Stimulated activated CD4-positive, alpha-beta T cell treated with anti-CD3 and anti-CD28 coated beads, Interleukin-15, amount 100 ng/mL, for 48 hours (primary cell): ENCODE results near the gene ERG28.

Source experiments
- DNase-seq, 2 donors: peaks; one replicate each; pipeline ENCODE4 v3.0.0-alpha.2; 2020; ENCODE audit warnings: low read depth in 2 of 2

The ERG28 gene

DNA sequence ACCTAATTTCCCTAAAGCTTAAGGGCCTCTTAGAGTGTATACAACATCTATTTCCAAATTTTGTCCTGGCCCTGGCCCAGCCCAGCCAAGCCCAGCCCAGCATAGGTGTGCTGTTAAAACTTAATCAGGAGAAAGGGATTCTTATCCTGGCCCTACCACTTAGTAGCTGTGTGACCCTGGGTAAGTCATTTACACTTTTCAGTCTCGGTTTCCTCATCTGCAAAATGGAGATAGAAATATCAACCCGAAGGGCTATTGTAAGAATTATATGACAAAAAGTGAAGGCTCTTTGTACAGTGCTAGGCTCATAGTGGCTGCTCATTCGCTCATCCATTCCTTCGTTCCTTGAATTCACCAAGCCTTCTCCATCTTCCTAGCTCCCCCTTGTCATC lies 442 bp downstream of the ERG28 start:
- no peak for DNase-seq

DNA sequence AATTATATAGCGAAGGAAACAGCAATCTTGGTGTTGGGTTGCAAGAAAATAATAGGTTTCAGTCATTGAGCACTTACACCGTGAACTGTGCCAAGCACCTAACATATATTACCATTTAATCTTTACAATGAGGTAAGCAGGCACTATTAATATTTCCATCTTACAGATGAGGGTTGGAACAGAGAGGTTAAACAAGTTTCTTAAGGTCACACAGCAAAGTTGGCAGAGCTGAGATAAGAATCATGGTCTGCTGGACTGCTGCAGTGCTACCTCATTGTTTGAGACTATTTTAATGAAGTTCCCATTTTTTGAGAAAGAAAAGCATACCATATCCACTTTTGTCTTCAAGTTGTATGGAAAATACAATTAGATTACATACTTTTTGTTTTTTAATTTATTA lies 1.7 kb downstream of the ERG28 start:
- no peak for DNase-seq

DNA sequence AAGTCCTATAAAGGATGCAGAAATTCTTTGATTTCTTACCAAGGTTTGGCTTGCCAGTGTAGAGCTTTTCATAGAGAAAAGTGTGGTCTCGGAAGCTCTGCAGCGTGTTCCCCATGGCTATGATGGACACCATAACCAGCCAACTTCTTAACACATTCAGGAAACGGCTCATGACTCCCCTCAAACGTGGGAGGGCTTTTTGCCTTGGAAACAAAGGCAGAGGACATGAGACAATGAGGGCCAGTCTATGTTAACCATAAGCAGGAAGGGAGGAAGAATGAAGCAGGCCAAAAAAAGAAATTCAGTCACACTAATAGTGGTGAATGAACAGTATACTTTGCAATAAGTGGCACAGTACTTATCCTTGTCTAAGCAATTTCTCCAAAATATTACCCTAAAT lies 3.3 kb downstream of the ERG28 start:
- DNase-seq = no peak

DNA sequence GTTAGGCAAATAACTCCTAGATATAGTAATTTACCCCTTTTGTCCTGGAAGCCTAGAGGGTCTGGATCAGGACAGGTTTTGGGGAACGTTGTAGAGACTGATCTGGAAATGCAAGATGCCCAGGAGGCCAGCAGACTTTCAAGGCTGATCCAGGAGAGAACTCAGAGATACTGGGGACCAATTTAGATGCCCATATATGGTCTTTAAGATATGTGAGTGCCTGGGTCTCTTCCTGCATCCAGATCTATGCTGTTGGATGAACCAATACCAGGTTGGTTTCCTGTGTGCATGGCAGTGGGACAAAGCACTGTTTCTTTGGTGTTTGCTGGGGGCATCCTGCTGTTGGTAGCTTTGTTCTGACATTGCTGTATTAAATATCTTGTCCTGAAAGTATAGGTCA lies 5.4 kb downstream of the ERG28 start:
- no peak for DNase-seq

DNA sequence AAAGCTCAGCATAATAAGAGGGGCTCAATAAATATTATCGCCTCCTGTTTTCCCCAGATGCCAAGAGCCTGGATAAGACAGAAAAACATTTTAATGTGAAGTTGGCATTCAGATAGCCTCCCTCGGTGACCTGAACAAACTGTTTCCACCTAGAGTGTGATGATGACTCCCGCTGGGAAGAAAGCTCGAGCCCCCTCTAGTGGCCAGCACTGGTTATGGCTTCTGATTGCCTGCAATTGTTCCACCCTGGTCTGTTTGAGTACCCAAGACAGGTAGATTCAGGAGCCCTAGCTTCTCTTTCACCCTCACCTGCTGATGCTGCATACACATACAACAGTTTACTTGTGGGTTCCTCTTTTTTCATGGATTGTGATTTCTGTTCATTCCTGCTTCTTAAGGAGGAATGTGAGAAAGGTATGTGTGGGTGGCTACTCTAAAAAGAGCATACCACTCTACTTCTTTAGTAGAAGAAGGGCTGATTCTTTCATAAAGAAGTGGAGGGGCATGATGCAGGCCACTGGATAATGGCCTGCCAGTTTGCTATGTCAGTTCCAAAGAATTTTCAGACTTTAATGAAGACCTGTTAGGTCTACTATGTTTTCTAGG lies 6.4 kb downstream of the ERG28 start:
- DNase-seq = peak; percentile 62 to 76

DNA sequence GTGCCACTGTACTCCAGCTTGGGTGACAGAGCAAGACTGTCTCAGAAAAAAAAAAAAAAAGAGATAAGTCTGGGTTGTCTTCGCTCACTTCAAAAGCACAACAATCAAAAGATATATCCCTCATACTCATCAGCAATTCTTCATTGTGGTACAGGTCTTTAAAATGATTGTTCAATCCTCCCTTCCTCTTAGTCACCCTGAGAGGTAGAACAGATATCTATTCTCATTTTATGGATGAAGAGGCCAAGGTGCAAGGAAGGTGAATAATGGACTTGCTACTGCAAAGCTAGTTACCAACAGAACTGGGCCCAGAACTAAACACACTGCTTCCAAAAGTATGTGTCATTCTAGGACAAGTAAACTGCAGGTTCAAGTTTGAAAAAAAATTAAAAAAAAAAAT lies 7.1 kb downstream of the ERG28 start:
- no peak for DNase-seq

DNA sequence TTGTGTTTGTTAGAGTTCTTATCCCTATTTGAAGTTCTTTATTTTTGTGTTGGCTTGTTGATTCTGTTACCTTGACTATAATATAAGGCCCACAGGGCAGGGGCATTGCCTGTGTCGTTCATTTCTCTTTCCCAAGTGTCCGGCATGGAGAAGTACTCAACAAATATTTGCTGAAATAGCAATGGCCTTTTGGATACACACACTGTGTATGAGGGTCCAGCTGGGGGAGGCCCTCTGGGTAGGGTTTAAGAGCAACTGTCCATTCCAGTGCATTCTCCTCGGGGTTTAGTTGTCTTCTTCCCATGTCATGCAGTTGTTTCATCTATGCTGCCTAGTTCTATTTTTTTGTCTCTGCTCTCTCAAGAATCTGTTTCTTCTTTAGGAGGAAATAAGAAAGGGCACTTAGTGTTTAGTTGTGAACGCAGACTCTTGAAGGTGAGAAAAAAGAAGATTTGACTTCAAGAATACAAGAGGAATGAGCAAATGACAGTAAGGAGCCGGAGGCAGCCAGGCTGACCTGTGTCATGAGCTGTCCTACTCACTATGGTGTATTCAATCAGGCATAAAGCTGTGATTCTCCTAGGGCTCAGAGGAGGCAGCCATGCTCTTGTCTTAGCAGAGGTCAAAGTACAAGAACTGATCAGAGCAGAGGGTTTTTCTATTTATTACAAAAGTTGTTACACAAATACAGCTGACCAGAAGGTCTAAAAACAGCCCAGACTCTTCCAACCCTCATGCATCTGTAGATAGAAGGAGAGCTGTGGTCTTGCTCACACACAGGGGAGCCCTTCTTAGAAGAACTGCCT lies 10.2 kb downstream of the ERG28 start:
- no peak for DNase-seq

DNA sequence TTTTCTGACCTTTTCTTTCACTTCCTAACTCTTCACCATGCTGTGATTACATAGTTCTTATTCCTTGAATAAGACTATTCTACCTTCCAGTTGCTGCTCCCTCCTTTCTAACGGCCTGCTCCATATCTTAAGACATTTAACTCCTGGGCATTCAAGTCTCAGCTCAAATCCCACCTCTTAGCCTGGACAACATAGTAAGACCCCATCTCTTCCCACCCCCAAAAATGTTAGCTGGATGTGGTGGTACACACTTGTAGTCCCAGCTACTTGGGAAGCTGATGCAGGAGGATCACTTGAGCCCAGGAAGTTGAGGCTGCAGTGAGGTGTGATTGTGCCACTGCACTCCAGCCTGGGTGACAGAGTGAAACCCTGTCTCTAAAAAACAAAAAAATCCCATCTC lies 10.9 kb downstream of the ERG28 start:
- no peak for DNase-seq

DNA sequence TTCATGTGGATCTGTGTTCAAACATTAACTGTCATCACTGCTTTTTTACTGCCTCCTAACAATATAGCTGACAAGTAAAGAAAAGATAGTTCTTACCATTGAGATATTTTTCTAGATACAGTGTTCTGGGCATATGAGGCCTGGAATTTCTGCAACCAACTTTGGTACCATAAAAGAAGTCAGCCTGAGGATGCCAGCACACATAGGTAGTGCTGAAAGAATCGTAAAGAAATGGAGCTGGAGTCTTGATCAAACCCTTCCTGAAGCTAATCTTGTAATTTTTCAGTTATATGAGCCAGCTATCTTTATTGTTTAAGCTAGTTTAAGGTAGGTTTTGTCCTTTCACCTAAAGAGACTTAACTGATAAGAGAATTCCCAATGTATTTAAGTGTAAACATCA lies 11.3 kb downstream of the ERG28 start:
- no peak for DNase-seq

DNA sequence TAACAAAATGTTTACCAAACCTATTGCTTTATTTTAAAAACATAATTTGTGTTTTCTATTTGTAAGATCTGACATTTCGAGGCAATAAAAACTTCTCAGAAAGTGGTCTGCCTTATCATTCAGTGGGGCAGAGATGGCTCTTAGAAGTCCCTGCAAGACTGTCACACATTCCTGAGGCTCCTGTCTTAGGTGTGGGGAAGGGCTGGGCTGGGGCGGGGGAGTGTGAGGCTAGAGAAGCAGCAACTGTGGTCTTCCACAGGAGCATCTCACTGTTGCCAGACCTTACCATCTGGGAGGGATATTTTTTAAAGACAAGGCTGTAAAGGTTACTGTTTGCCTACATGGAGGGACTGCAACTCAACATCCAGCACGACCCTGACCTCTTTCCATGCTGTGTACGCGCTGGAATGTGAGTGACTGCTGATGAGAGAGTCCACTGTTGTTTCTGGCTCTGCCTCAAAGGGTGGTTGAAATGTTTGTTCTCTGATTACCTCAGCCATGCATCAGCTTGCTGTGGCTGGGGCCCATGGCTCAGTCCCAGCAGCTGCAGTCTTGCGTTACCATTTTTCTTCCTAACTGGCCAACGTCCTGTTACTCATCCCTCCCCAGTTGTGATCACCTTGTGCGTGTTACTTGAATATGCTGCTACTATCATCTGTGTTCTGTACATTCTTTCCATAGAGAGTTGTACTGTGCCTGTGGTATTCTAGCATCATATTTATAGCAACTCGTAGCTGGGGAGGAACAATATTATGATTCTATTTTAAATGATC lies 12.4 kb downstream of the ERG28 start:
- DNase-seq = no peak

DNA sequence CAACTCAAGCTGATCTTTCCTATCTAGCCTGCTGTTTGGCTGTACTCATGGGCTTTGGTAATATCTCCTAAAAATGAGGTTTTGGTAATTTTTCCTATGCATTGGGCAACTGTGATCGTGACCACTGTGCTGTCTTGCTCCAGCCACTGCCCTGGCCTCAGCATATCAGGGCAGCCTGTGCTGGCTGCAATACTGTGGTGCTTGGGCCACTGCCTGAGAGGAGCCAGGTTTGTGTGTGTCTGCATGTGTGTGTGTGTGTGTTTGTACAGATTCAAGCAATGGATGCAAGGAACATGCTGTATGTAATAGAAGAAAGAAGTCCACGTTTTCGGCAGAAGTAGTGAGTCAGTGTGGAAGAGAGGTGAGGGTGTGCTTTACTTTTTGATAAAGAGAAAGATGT lies 13.0 kb downstream of the ERG28 start:
- no peak for DNase-seq

DNA sequence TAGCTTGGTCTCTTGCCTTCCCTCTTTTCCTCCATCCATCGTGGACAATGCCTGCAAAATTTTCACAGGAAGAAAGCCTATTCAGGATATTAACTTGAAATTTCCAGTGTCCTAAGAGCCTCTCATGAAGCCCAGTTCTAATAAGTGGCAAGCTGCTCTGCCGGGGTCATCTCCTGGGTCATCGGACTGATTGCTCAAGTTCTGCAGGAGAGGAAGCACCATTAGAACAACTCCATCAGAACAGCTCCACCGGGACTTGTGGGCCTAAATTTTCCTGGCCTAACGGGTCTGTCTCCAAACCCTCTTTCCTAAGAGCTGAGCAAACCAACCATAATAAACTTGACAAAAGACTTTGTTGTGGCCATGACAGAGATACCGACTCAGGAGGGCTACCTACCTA lies 13.9 kb downstream of the ERG28 start:
- no peak for DNase-seq

DNA sequence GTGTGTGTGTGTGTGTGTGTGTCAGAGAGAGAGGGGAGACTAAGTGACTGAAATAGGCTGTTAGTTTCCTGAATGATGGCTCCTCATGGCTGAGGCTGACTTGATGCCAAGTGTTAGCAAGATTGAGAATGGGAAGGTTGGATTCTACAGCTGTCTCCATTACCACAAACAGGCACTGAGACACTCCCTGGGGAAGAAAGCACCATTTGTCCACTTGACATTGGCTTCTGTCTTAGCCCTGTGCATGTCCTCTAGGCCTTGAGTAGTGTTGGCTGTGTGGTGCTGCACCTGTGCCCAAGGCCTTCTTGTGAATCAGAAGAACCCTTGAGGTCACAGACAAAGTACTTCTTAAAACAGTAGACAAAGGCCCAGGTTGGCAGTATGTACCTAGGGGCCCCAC lies 15.6 kb downstream of the ERG28 start:
- no peak for DNase-seq

DNA sequence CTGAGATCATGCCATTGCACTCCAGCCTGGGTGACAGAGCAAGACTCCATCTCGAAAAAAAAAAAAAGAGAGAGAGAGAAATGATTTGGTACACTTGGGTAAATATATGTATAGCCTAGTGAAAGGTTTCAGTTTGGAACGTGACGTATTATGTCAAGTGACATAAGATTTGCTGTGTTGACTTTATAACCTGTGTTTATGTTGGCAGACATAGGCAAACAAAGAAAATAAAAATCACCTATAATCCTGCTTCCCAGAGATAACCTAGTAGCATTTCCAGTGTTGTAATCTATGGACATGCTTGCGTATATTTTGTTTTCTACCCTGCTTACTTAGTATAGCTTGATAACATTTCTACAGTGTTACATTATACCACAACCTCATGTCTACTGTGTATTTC lies 16.7 kb downstream of the ERG28 start:
- DNase-seq = no peak

DNA sequence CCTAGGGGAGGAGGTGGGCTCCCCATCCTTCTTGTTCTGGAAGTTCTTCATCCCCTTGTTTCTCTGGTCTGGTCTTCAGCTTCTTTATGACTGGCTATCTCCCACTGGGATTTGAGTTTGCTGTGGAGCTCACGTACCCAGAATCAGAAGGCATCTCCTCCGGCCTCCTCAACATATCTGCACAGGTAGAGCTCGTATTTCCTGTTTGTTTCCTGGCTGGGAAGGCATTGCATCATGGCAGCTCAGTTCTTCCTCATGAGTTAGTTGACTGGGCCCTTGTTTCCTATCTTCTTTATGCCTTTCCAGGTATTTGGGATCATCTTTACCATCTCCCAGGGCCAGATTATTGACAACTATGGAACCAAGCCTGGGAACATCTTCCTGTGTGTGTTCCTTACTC lies 19.8 kb downstream of the ERG28 start:
- DNase-seq = no peak

DNA sequence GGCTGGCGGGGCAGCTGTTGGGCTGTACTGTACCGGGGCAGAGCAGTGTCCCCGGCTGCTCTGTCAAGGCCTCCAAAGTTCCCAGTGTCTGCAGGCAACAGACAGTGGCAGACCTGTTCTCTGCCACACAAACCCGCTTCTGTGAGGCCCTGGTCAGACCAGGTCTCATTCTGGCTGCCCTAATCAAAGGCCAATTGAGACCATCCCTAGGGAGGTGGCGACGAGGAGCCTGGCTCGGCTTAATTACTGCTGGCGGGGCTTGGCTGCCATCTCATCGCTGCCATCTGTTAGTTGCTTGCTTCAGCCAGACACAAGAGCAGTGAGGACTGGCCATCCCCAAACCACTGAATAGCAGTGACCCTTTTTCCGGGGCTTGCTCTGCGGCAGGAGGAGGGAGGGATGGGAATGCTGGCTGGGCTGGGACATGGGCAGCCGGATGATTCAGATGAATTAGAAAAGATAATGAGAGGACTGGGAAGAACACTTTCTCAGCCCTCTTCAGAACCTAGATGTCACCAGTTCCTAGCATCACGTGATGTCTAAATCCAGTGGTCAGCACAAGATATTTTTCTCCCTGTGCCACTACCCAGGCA lies 24.5 kb downstream of the ERG28 start:
- no peak for DNase-seq

DNA sequence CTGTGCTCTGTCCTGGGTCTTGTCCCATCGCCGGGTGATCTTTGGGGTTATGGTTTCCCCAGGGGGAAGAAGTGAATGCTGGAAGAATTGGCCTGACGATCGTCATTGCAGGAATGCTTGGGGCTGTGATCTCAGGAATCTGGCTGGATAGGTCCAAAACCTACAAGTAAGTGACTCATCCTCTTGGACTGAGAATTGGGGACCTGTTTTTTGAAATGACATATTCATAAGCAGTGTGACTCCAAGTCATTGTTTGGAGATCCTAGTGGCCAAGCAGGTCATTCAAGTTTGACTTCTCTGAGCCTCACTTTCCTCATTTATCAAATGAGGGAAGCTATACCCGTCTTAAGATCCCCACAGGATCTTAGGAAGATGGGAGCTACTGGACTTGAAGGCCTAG lies 25.8 kb downstream of the ERG28 start:
- DNase-seq = no peak

DNA sequence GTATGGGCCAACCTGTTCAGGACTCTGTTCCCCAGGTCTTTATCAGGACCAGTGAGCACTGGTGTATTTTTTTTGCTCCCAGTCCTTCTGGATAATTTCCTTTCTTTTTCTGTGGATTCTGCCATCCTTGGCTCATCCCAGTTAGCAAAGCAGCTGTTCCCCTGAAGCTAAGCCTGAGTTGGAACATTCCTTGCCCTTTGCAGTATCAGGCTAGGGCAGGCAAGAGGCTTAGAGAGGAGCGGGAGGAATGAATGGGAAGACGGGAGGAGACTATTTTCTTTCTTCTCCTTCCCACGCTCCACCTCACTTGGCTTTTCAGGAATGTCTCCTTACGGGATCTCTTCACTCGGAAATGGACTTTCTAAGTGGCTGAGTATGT lies 29.2 kb downstream of the ERG28 start:
- DNase-seq = no peak

DNA sequence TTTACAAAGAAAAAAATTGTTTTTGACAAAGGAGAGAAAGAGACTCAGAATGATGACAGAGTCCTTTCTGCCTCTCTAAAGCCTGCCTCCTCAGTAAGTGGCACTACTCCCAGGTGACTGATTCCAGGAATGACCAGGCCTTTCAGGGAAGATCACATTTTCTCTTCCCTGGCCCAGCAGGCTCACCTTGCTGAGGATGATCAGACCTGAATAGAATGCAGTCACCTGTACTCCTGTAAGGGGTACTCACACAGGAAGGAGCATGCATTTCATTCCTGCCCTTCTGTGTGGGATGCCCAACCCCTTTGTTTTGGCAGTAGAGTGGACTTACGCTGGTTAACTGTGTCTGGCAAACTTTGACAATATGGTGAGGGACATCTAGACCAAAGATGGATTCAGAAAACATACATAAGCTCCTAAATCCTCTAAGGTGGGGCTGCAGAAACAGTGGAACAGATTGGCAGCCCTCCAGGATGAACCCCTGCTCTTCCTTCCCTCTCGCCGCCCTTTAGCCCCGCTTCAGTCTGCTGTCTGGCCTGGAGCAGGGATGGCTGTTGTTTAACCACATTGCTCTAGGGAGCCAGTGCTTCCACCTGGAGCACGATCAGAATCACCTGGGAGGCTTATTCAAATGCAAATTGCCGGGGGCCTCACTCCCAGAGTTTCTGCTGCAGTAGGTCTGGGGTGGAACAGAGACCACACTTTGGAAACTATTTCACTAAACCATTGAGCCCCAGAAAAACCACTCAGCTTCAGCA lies 29.8 kb downstream of the ERG28 start:
- DNase-seq = no peak

DNA sequence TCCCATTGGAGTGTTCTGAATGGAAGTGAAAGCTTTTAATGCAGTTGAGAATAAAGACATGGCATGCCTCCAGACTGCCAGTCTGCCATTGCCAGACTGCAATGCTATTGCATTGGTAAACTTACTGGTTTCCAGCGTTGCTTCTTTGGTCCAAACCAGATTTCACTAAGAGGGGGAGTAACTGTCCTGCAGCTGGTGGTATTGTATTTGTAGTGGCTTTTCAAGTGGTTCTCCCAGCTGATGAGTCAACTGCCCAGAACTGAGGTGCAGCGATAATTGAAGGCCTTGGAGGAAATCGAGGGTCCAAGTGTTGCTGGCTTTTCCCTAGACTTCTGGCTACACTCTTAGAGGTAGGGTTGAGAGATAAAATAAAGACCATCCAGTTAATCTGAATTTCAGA lies 31.9 kb downstream of the ERG28 start:
- DNase-seq = no peak

DNA sequence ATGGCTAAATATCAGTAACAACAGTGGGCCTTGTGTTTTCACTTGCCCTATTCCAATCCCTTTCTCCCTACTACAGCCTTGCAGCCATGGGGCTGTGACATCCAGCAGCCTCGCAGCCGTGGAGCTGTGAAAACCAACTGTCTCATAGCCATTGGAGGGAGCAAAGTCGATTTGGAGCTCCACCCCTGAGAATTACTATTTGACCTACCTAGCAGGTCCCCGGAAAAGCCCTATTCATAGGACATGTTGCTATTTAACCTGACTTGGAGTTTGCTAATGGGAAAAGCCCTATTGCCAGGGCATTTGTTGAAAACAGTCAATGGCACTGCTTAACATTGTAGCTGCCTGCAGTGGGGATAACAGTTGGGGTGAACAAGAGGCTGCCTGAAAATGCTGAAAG lies 33.3 kb downstream of the ERG28 start:
- DNase-seq = no peak

DNA sequence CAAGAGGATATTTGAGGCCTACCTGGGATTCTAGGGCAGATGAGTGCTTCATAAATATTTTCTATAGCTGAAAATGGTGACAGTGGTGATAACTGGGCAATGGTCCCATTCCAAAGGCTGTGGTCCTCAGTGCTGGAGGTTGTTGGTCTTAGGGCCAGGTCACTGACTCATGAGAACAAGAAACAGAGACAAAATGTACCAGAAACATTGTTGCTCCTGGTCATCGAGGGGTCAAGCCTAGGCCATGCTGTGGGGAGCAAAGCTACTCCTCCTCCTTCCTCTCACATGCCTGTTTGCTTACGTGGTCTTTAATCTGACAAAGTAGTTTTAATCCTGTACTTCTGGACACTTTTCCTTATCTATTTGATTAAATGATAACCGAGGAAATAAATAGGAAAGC lies 33.8 kb downstream of the ERG28 start:
- DNase-seq = no peak
